Endothelial cell of umbilical vein (primary cell): ENCODE measurements around the gene GABRR3. TPM values are rescaled to one million over a fixed set of nuclear protein-coding genes. Genes with fewer than 3 reads are reported as not detected.

Source experiments
- BruUV-seq: library from RNA; stranded (reverse); fragments of 400-500 nt; replicated peaks from 2 replicates; lab custom pipeline; 2021; lab: Mats Ljungman, UMichigan
- CTCF ChIA-PET: fragments of 300-600, 350-600 bp; sonication (Branson Sonifier 250); formaldehyde crosslinking; loops from one replicate; lab custom pipeline; 2021; ENCODE audit warnings: antibody characterized with exemption, inconsistent platforms; lab: Charles Lee
- POLR2A ChIA-PET: fragments of 300-600, 350-600 bp; sonication (Branson Sonifier 250); formaldehyde crosslinking; loops from one replicate; lab custom pipeline; 2021; ENCODE audit warnings: antibody characterized with exemption, inconsistent platforms; lab: Charles Lee
- DNase-seq: peaks from one replicate; pipeline ENCODE4 v3.0.0-alpha.2; 2011; ENCODE audit warnings: low read depth, low spot score
- FAIRE-seq: peaks from 2 replicates; lab custom pipeline; 2011; peaks lifted over from hg19 to GRCh38; lab: Jason Lieb, UNC
- H2AFZ ChIP-seq: 2 replicates; pipeline ENCODE4 v1.6.0; 2012; ENCODE audit warnings: low read depth, low read length, control low read depth, inconsistent platforms
- H3K27ac ChIP-seq: 2 replicates; pipeline ENCODE4 v1.5.1; 2011; ENCODE audit warnings: low read depth, mild to moderate bottlenecking, control low read depth, low read length, moderate library complexity; ENCODE audit not compliant: insufficient read depth
- H3K27me3 ChIP-seq, 2 experiments: 2 replicates each; pipeline versions ENCODE4 v1.6.0 to v1.6.1; 2011; ENCODE audit warnings: low read length in 2 of 2, mixed read lengths in 1 of 2; ENCODE audit not compliant: control insufficient read depth in 2 of 2, insufficient read depth in 2 of 2
- H3K36me3 ChIP-seq, 2 experiments: 2 replicates in 1 of 2; 3 replicates in 1 of 2; pipeline ENCODE4 v1.5.1; 2011; ENCODE audit warnings: low read length in 2 of 2, mild to moderate bottlenecking in 1 of 2, moderate library complexity in 1 of 2; ENCODE audit not compliant: control insufficient read depth in 2 of 2, insufficient read depth in 2 of 2; ENCODE audit errors: extremely low read depth in 1 of 2
- H3K4me1 ChIP-seq: 3 replicates; pipeline ENCODE4 v1.5.1; 2011; ENCODE audit warnings: mild to moderate bottlenecking, low read length; ENCODE audit not compliant: control insufficient read depth, insufficient read depth; ENCODE audit errors: extremely low read depth
- H3K4me2 ChIP-seq: 2 replicates; pipeline ENCODE4 v1.6.1; 2011; ENCODE audit warnings: low read length, control low read depth, mixed read lengths; ENCODE audit not compliant: insufficient read depth
- H3K4me3 ChIP-seq, 3 experiments: fragments of 200-600 bp in 1 of 3; sonication (generic), shearing (Covaris generic) in 1 of 3; replicated peaks in 1 of 3; 2 replicates each; pipeline ENCODE4 v1.5.1; 2011 to 2016; ENCODE audit warnings: control low read depth in 3 of 3, low read length in 3 of 3, mild to moderate bottlenecking in 2 of 3, inconsistent platforms in 1 of 3, low read depth in 1 of 3, moderate library complexity in 1 of 3; ENCODE audit not compliant: insufficient read depth in 1 of 3
- H3K79me2 ChIP-seq: 2 replicates; pipeline ENCODE4 v1.6.0; 2012; ENCODE audit warnings: low read length, inconsistent platforms; ENCODE audit not compliant: control insufficient read depth, insufficient read depth
- H3K9ac ChIP-seq: replicated peaks from 2 replicates; pipeline ENCODE3; 2011; ENCODE audit warnings: low read length, control low read depth; ENCODE audit not compliant: insufficient read depth; ENCODE audit errors: extremely low read depth
- H3K9me1 ChIP-seq: replicated peaks from 3 replicates; pipeline ENCODE4 v1.6.0; 2011; ENCODE audit warnings: mild to moderate bottlenecking, low read length; ENCODE audit not compliant: control insufficient read depth, insufficient read depth; ENCODE audit errors: extremely low read depth
- H3K9me3 ChIP-seq: replicated peaks from 2 replicates; pipeline ENCODE4 v1.5.1; 2012; ENCODE audit warnings: low read length, inconsistent platforms; ENCODE audit not compliant: control insufficient read depth, insufficient read depth
- H4K20me1 ChIP-seq: replicated peaks from 2 replicates; pipeline ENCODE3; 2011; ENCODE audit warnings: mild to moderate bottlenecking, low read length; ENCODE audit not compliant: control insufficient read depth, insufficient read depth; ENCODE audit errors: extremely low read depth
- CTCF ChIP-seq, 2 donors: IDR thresholded peaks; 1 replicate in 1 of 2; 2 replicates in 1 of 2; pipeline ENCODE4 v1.5.1; 2011; ENCODE audit warnings: low read length in 2 of 2, mild to moderate bottlenecking in 2 of 2, moderate library complexity in 2 of 2, control low read depth in 1 of 2, inconsistent platforms in 1 of 2, low read depth in 1 of 2; ENCODE audit not compliant: insufficient read depth in 1 of 2; ENCODE audit errors: extremely low read depth in 1 of 2
- EZH2 ChIP-seq: IDR thresholded peaks from 2 replicates; pipeline ENCODE4 v1.6.1; 2012; ENCODE audit warnings: borderline replicate concordance, low read depth, mild to moderate bottlenecking, moderate library complexity, low read length, inconsistent platforms; ENCODE audit not compliant: severe bottlenecking
- FOS ChIP-seq: IDR thresholded peaks from 2 replicates; pipeline ENCODE4 v1.6.1; 2011; ENCODE audit warnings: mild to moderate bottlenecking, low read length, moderate library complexity, borderline replicate concordance; ENCODE audit not compliant: insufficient read depth
- GATA2 ChIP-seq: IDR thresholded peaks from 2 replicates; pipeline ENCODE4 v1.7.0; 2011; ENCODE audit warnings: low read depth, mild to moderate bottlenecking, moderate library complexity, mixed read lengths, low read length; ENCODE audit not compliant: insufficient read length, insufficient read depth
- JUN ChIP-seq: IDR thresholded peaks from 2 replicates; pipeline ENCODE4 v1.6.1; 2011; ENCODE audit warnings: borderline replicate concordance, low read depth; ENCODE audit not compliant: insufficient read length, insufficient read depth
- MAX ChIP-seq: IDR thresholded peaks from 2 replicates; pipeline ENCODE4 v1.6.1; 2011; ENCODE audit not compliant: insufficient read depth, insufficient read length
- MYC ChIP-seq: IDR thresholded peaks from one replicate; pipeline ENCODE4 v1.6.1; 2011; ENCODE audit warnings: mild to moderate bottlenecking, low read depth, low read length
- POLR2A ChIP-seq: IDR thresholded peaks from 2 replicates; pipeline ENCODE4 v1.6.1; 2012; ENCODE audit warnings: low read depth, mild to moderate bottlenecking, control low read depth, low read length
- POLR2AphosphoS5 ChIP-seq: IDR thresholded peaks from 2 replicates; pipeline ENCODE4 v1.6.1; 2012; ENCODE audit warnings: low read depth, mild to moderate bottlenecking, control low read depth, low read length, moderate library complexity; ENCODE audit not compliant: insufficient read depth
- dilution Hi-C: fragments of 300-500 bp; cut with MboI; formaldehyde crosslinking; loops from one replicate; pipeline ENCODE4 v1.15.0; 2019; ENCODE audit warnings: low sequenced_read_pairs; ENCODE audit not compliant: extremely low pct_ligation_motif_present
- intact Hi-C: fragments of 100-400 bp; cut with micrococcal nuclease; formaldehyde crosslinking; loops from one replicate; pipeline ENCODE4 v1.10.0; 2022
- polyA plus RNA-seq, 4 experiments: library from polyadenylated mRNA; depleted of rRNA in 3 of 4; stranded (reverse) in 3 of 4; unstranded in 1 of 4; fragments of >200 nt; gene quantifications; 2 replicates each; pipeline versions ENCODE4 v1.2.1 to v1.2.3, GENCODE V29; 2011 to 2012; ENCODE audit warnings: missing spikeins in 1 of 4
- total RNA-seq: library from RNA; stranded (reverse); gene quantifications from 2 replicates; pipeline ENCODE4 v1.2.3, GENCODE V29; 2021

GABRR3 gene
- total and polyA plus RNA-seq, 2 donors (not counting 3 experiments of a cell fraction or from before 2014, with no cell fraction given), result not detected

GRCh38 chr3:97968376-97968775, 66.7 kb downstream of the GABRR3 start:
- Histone ChIP-seq H3K4me1 (peaks cover 17% of the 10 kb centered on the region), H3K9me1 (no peaks in the 10 kb centered on the region), H3K4me3 (no peak overlapping the region), H3K36me3 (no peaks in the 10 kb centered on the region), H3K79me2 (peaks cover 48% of the 10 kb centered on the region), H3K9ac (no peak overlapping the region), H3K27me3 (no peaks in the 10 kb centered on the region), H3K27ac (no peak overlapping the region), H3K4me2 (no peak overlapping the region), H4K20me1 (no peaks in the 10 kb centered on the region), H3K9me3 (no peaks in the 10 kb centered on the region), H2AFZ (no peak overlapping the region)
- no peak for DNase-seq
- TF ChIP-seq EZH2, result no peak
- TF ChIP-seq JUN, result no peak
- no peak for TF ChIP-seq CTCF (IDR thresholded peaks at IDR 0.05; ENCODE audit: extremely low read depth in 1 of 2, insufficient read depth in 1 of 2, low read depth in 1 of 2, low read length in 2 of 2)
- no peak for TF ChIP-seq GATA2
- TF ChIP-seq MAX, result no peak
- no peak for TF ChIP-seq POLR2A
- no peak for TF ChIP-seq POLR2AphosphoS5
- TF ChIP-seq FOS, result no peak
- no peak for TF ChIP-seq MYC
- ChIA-PET CTCF (interaction anchor here (1.6 kb wide), 1 partner anchor 203 kb away, joined by 4 read pairs; the partner anchor contains the start of gene ARL6), POLR2A (no interaction called here)
- dilution Hi-C loops, result no loop called here
- intact Hi-C loops, result no loop called here
- no TSS peak for BruUV-seq
- no peak for FAIRE-seq
